ENCODE data around the gene STARD4. TPM values are rescaled to one million over a fixed set of nuclear protein-coding genes. Genes with fewer than 3 reads are reported as not detected.

STARD4 gene
- total and polyA plus RNA-seq, 9 of the 15 experiments (the other 6 are each of a cell fraction or from before 2014, with no cell fraction given), result 28.4 to 88.0 (median 34.0) TPM

DNA sequence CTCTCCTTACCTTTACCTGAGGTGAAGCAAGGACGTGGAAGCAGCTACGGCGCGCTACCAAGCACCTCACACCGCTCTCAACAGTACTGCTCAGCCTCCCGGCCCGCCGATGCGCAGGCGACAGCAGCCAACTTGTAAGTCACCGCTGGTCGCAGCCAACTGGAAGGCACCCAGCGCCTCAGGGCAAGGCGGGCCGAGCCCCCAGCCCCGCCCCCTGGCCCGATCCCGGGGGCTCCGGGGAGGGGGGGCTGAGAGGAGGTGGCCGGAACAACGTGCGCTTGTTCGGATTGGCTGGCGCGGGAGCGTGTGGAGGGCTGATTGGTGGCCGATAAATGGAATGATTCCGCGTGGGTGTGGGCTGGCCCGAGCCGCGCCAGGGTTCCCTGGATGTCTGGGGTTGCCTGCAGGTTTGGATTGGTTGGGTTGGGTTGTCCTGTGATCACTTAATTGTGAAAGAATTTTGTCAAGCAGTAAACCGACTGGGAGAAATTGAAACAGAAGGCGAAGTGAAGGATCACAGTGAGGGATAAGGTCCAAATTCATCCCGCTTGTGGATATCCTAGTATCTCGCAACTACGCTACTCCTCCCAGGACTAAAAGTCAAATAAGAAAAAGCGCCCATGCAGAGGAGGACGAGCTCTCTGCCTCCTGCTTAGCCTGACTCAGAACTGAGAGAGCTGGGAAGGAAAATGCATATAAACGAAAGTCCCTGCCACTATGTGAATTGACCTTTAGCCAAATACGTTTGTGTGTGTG, at the start of gene STARD4 (continued):
- TF ChIP-seq, protein P1, sequence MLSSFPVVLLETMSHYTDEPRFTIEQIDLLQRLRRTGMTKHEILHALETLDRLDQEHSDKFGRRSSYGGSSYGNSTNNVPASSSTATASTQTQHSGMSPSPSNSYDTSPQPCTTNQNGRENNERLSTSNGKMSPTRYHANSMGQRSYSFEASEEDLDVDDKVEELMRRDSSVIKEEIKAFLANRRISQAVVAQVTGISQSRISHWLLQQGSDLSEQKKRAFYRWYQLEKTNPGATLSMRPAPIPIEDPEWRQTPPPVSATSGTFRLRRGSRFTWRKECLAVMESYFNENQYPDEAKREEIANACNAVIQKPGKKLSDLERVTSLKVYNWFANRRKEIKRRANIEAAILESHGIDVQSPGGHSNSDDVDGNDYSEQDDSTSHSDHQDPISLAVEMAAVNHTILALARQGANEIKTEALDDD (IDR thresholded peaks at IDR 0.05), result 0 out of 2 replicates have a peak, but pooled peaks have one; percentile 44
- TF ChIP-seq, protein P2, sequence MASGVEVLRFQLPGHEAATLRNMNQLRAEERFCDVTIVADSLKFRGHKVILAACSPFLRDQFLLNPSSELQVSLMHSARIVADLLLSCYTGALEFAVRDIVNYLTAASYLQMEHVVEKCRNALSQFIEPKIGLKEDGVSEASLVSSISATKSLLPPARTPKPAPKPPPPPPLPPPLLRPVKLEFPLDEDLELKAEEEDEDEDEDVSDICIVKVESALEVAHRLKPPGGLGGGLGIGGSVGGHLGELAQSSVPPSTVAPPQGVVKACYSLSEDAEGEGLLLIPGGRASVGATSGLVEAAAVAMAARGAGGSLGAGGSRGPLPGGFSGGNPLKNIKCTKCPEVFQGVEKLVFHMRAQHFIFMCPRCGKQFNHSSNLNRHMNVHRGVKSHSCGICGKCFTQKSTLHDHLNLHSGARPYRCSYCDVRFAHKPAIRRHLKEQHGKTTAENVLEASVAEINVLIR (CRISPR knock-in tag; IDR thresholded peaks at IDR 0.05), result no peak
- TF ChIP-seq, protein P3, sequence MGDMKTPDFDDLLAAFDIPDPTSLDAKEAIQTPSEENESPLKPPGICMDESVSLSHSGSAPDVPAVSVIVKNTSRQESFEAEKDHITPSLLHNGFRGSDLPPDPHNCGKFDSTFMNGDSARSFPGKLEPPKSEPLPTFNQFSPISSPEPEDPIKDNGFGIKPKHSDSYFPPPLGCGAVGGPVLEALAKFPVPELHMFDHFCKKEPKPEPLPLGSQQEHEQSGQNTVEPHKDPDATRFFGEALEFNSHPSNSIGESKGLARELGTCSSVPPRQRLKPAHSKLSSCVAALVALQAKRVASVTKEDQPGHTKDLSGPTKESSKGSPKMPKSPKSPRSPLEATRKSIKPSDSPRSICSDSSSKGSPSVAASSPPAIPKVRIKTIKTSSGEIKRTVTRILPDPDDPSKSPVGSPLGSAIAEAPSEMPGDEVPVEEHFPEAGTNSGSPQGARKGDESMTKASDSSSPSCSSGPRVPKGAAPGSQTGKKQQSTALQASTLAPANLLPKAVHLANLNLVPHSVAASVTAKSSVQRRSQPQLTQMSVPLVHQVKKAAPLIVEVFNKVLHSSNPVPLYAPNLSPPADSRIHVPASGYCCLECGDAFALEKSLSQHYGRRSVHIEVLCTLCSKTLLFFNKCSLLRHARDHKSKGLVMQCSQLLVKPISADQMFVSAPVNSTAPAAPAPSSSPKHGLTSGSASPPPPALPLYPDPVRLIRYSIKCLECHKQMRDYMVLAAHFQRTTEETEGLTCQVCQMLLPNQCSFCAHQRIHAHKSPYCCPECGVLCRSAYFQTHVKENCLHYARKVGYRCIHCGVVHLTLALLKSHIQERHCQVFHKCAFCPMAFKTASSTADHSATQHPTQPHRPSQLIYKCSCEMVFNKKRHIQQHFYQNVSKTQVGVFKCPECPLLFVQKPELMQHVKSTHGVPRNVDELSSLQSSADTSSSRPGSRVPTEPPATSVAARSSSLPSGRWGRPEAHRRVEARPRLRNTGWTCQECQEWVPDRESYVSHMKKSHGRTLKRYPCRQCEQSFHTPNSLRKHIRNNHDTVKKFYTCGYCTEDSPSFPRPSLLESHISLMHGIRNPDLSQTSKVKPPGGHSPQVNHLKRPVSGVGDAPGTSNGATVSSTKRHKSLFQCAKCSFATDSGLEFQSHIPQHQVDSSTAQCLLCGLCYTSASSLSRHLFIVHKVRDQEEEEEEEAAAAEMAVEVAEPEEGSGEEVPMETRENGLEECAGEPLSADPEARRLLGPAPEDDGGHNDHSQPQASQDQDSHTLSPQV (IDR thresholded peaks at IDR 0.05), result no peak
- 0 out of 2 replicates have a peak, but pooled peaks have one; percentile 36 for TF ChIP-seq NR4A1 (CRISPR knock-in tag; IDR thresholded peaks at IDR 0.05)
- no peak for TF ChIP-seq NR4A1 (tag; IDR thresholded peaks at IDR 0.05)
- TF ChIP-seq ARID2 (IDR thresholded peaks at IDR 0.05), result peak; percentile 62
- TF ChIP-seq CBX8 (IDR thresholded peaks at IDR 0.05; ENCODE audit: borderline replicate concordance, extremely low read depth, low read depth, low read length, poor library complexity, severe bottlenecking), result no peak
- TF ChIP-seq RBM39 (optimal IDR thresholded peaks at IDR 0.05; ENCODE audit: low read depth, low read length), result no peak
- TF ChIP-seq HDAC2 (IDR thresholded peaks at IDR 0.05), result peak; percentile 72; the same call in 1 of the 2 replicates
- TF ChIP-seq, protein P4, sequence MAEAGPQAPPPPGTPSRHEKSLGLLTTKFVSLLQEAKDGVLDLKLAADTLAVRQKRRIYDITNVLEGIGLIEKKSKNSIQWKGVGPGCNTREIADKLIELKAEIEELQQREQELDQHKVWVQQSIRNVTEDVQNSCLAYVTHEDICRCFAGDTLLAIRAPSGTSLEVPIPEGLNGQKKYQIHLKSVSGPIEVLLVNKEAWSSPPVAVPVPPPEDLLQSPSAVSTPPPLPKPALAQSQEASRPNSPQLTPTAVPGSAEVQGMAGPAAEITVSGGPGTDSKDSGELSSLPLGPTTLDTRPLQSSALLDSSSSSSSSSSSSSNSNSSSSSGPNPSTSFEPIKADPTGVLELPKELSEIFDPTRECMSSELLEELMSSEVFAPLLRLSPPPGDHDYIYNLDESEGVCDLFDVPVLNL (CRISPR knock-in tag; IDR thresholded peaks at IDR 0.05; ENCODE audit: low read depth), result no peak
- TF ChIP-seq WHSC1 (IDR thresholded peaks at IDR 0.05; ENCODE audit: low read length), result no peak
- TF ChIP-seq HMG20A (CRISPR knock-in tag; conservative IDR thresholded peaks at IDR 0.05), result no peak
- TF ChIP-seq XRCC4 (IDR thresholded peaks at IDR 0.05; ENCODE audit: extremely low read depth, insufficient read depth, insufficient read length), result no peak
- TF ChIP-seq ZNF124 (CRISPR knock-in tag; IDR thresholded peaks at IDR 0.05), result no peak
- TF ChIP-seq RBBP5 (IDR thresholded peaks at IDR 0.05; ENCODE audit: borderline replicate concordance, insufficient read depth, low read length, poor library complexity, severe bottlenecking), result peak; percentile 85
- TF ChIP-seq CREB1 (IDR thresholded peaks at IDR 0.05), result peak; percentile 70
- peak; percentile 79; the same call in 1 of the 2 replicates for TF ChIP-seq CREB1 (CRISPR knock-in tag; IDR thresholded peaks at IDR 0.05)
- TF ChIP-seq, protein P5, sequence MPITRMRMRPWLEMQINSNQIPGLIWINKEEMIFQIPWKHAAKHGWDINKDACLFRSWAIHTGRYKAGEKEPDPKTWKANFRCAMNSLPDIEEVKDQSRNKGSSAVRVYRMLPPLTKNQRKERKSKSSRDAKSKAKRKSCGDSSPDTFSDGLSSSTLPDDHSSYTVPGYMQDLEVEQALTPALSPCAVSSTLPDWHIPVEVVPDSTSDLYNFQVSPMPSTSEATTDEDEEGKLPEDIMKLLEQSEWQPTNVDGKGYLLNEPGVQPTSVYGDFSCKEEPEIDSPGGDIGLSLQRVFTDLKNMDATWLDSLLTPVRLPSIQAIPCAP (CRISPR knock-in tag; IDR thresholded peaks at IDR 0.05; ENCODE audit: borderline replicate concordance), result no peak
- TF ChIP-seq KAT8 (IDR thresholded peaks at IDR 0.05; ENCODE audit: low read depth), result no peak

Measured in K562 (cell line).